ENCODE measurements around the gene KIAA1217. TPM values are rescaled to one million over a fixed set of nuclear protein-coding genes. Genes with fewer than 3 reads are reported as not detected.

Gene KIAA1217
- polyA plus RNA-seq, 2 of the 4 experiments (the other 2 are of a cell fraction), result 1.5 to 2.7 TPM

- TF ChIP-seq RNF2 (IDR thresholded peaks at IDR 0.05; ENCODE audit: borderline replicate concordance, low read depth), result no peak
- TF ChIP-seq, protein P1, sequence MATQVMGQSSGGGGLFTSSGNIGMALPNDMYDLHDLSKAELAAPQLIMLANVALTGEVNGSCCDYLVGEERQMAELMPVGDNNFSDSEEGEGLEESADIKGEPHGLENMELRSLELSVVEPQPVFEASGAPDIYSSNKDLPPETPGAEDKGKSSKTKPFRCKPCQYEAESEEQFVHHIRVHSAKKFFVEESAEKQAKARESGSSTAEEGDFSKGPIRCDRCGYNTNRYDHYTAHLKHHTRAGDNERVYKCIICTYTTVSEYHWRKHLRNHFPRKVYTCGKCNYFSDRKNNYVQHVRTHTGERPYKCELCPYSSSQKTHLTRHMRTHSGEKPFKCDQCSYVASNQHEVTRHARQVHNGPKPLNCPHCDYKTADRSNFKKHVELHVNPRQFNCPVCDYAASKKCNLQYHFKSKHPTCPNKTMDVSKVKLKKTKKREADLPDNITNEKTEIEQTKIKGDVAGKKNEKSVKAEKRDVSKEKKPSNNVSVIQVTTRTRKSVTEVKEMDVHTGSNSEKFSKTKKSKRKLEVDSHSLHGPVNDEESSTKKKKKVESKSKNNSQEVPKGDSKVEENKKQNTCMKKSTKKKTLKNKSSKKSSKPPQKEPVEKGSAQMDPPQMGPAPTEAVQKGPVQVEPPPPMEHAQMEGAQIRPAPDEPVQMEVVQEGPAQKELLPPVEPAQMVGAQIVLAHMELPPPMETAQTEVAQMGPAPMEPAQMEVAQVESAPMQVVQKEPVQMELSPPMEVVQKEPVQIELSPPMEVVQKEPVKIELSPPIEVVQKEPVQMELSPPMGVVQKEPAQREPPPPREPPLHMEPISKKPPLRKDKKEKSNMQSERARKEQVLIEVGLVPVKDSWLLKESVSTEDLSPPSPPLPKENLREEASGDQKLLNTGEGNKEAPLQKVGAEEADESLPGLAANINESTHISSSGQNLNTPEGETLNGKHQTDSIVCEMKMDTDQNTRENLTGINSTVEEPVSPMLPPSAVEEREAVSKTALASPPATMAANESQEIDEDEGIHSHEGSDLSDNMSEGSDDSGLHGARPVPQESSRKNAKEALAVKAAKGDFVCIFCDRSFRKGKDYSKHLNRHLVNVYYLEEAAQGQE (IDR thresholded peaks at IDR 0.05), result no peak
- no peak for TF ChIP-seq POLR2A (IDR thresholded peaks at IDR 0.05; ENCODE audit: low read length)
- no peak for TF ChIP-seq MAFK (IDR thresholded peaks at IDR 0.05; ENCODE audit: partially characterized antibody)
- no peak for TF ChIP-seq HES2 (IDR thresholded peaks at IDR 0.05)
- no peak for TF ChIP-seq SREBF2 (IDR thresholded peaks at IDR 0.05)
- no peak for TF ChIP-seq MYC (IDR thresholded peaks at IDR 0.05; ENCODE audit: borderline replicate concordance, low read length)
- TF ChIP-seq NPAS2 (CRISPR knock-in tag; IDR thresholded peaks at IDR 0.05; ENCODE audit: borderline replicate concordance), result no peak
- TF ChIP-seq RARB (CRISPR knock-in tag; IDR thresholded peaks at IDR 0.05), result no peak
These were observed 229.9 kb downstream of the KIAA1217 start (continued) for GRCh38 chr10:24438800-24439199.

GRCh38 chr10:24439935-24440334, 231.0 kb downstream of the KIAA1217 start:
- Histone ChIP-seq H3K4me3 (no peak overlapping the region), H3K27ac (no peak overlapping the region), H3K4me1 (no peaks in the 10 kb centered on the region), H3K4me2 (no peak overlapping the region), H3K9me3 (no peaks in the 10 kb centered on the region)
- ChIA-PET CTCF (interaction anchor here (0.7 kb wide), 1 partner anchor 8 kb away, joined by 3 read pairs; no protein-coding TSS in a partner anchor), POLR2A (no interaction called here)
- ATAC-seq (no peak), DNase-seq (ENCODE audit: low read depth in 1 of 2, low spot score in 1 of 2) (no peak), FAIRE-seq (no peak)
- TF ChIP-seq FOSB (CRISPR knock-in tag; IDR thresholded peaks at IDR 0.05) (no peak), ATOH8 (CRISPR knock-in tag; IDR thresholded peaks at IDR 0.05; ENCODE audit: low read depth) (no peak)
- TF ChIP-seq, protein P2, sequence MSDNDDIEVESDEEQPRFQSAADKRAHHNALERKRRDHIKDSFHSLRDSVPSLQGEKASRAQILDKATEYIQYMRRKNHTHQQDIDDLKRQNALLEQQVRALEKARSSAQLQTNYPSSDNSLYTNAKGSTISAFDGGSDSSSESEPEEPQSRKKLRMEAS (IDR thresholded peaks at IDR 0.05), result no peak
- 47% methylated on average over 4 of the region's 4 CpGs for WGBS (ENCODE audit: missing lambda C conversion rate)

DNA sequence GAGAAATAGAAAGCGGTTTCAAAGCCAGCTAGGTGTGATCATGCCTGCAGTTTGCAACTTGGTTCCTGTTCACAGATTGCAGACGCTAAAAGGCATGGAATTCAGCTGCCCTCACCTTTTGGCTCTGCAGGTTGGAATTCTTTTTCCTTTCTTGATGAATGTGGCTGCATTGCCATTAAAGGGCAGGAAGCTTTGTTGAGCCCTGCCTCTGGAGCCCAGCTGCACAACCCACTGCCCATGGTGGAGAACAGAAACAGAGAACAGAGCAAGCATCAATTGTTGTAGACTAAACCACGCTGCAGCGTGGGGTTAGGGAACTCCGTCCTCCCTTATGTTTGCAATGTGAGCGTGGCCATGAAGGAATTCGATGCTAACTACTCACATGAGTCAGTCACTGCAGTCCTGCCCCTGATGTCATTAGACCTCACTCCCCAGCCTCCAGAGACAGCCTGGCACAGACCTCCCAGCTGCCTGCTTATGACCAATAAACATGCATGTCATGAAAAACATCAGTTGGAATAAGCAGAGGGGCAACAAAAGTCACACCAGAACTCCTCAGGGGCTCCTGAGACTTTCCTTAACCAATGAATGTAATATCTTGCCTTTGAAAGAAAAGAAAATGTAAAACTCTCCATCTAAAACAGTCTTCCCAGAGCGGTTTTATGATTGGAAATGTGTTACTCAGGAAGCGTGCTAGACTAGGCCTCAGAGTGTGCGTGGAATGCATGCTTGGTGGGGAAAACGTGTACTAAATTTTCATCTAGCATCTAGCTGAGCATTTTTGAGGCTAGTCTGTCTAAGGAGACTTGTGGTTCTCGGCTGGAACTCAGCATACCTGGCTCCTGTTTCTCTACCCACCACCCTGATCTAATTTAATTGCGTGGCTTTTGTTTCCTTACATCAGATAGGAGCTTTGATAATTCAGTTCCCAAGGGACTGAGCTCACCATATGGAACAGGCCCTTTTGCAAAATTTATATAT, 232.2 kb downstream of the KIAA1217 start:
- FAIRE-seq (no peak), ATAC-seq (no peak), DNase-seq (ENCODE audit: low read depth in 1 of 2, low spot score in 1 of 2) (no peak)
- WGBS (ENCODE audit: missing lambda C conversion rate), result 64% methylated on average over 13 of the region's 13 CpGs
- POLR2A ChIA-PET, result no interaction called here
- Histone ChIP-seq H3K27ac (no peak overlapping the region), H3K9me3 (no peaks in the 10 kb centered on the region), H3K4me1 (no peaks in the 10 kb centered on the region), H3K4me3 (no peak overlapping the region), H3K4me2 (no peak overlapping the region)
- CTCF ChIA-PET, result no interaction called here
- TF ChIP-seq SMC3 (IDR thresholded peaks at IDR 0.05) (no peak), HDAC2 (IDR thresholded peaks at IDR 0.05) (no peak), EHMT2 (IDR thresholded peaks at IDR 0.05; ENCODE audit: low read depth) (no peak)
- TF ChIP-seq, protein P3, sequence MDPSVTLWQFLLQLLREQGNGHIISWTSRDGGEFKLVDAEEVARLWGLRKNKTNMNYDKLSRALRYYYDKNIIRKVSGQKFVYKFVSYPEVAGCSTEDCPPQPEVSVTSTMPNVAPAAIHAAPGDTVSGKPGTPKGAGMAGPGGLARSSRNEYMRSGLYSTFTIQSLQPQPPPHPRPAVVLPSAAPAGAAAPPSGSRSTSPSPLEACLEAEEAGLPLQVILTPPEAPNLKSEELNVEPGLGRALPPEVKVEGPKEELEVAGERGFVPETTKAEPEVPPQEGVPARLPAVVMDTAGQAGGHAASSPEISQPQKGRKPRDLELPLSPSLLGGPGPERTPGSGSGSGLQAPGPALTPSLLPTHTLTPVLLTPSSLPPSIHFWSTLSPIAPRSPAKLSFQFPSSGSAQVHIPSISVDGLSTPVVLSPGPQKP (IDR thresholded peaks at IDR 0.05; ENCODE audit: low read depth, low read length), result no peak
- TF ChIP-seq, protein P4, sequence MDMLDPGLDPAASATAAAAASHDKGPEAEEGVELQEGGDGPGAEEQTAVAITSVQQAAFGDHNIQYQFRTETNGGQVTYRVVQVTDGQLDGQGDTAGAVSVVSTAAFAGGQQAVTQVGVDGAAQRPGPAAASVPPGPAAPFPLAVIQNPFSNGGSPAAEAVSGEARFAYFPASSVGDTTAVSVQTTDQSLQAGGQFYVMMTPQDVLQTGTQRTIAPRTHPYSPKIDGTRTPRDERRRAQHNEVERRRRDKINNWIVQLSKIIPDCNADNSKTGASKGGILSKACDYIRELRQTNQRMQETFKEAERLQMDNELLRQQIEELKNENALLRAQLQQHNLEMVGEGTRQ (IDR thresholded peaks at IDR 0.05), result no peak
- TF ChIP-seq, protein P5, sequence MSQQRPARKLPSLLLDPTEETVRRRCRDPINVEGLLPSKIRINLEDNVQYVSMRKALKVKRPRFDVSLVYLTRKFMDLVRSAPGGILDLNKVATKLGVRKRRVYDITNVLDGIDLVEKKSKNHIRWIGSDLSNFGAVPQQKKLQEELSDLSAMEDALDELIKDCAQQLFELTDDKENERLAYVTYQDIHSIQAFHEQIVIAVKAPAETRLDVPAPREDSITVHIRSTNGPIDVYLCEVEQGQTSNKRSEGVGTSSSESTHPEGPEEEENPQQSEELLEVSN (IDR thresholded peaks at IDR 0.05; ENCODE audit: borderline replicate concordance, low read depth), result no peak
- TF ChIP-seq, protein P1 (IDR thresholded peaks at IDR 0.05), result no peak
